Limb (tissue), 2 donors: ENCODE measurements around the gene HBM.
"Not testable (repeated sequence)": the region's sequence is repeated elsewhere in the genome, so short reads cannot be mapped to it uniquely, and the experiment has no call there.

ENCODE experiments used
- DNase-seq, 2 donors: peaks; one replicate each; pipeline ENCODE4 v3.0.0-alpha.2; 2016; ENCODE audit errors: extremely low spot score in 2 of 2

The HBM gene

GRCh38 chr16:165539-166374, at the start of gene HBM:
Gene HBM (plus strand): TSS chr16:165978. CDS start chr16:165998, 20 bp downstream.
- DNase-seq: no peak

- DNase-seq: no peak
Measured at GRCh38 chr16:116015-116414, 49.8 kb upstream of the HBM start.

GRCh38 chr16:117379-118365, 48.1 kb upstream of the HBM start:
- DNase-seq: peak; percentile 6 to 66

- DNase-seq: no peak
Measured at GRCh38 chr16:118857-119256, 46.9 kb upstream of the HBM start.

DNA sequence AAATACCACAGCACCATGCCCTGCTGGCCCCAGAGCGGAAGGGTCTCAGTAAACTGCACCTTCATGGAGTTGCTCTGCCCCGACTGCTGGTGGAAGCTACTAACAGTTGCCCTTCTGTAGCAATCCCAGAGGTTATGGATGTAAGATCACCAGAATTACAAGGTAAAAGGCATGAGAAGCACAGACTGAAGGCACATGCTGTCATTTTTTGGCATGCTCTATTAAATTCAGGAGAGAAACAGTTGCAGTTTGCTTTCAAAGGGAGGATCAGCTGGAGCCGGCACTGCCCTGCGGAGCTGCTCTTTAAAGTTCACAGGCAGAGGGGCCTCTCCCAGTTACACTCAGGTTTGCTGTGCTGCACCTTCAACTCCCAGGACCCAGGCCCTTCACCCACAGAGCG, 46.5 kb upstream of the HBM start:
- DNase-seq: no peak

- no peak for DNase-seq
Measured at GRCh38 chr16:119835-120491, 45.8 kb upstream of the HBM start.

GRCh38 chr16:120756-121155, 45.0 kb upstream of the HBM start:
- no peak for DNase-seq

DNA sequence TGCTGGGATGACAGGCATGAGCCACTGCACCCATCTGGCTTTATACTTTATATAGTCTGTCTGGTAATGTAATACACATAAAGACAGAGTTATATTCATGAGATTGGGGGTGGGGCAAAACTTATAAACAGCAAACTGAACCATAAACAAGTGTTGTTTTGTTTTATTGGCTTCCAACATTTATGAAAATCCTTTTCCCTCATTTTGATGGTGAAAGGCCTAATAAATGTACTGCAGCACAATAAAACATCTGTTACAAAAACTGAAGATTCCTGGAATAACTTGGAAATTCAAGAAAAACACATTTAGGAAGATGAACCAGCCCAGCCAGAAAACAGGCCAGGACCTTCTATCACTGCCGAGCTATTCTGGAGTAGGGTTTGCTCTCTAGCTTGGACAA, 43.4 kb upstream of the HBM start:
- no peak for DNase-seq

DNA sequence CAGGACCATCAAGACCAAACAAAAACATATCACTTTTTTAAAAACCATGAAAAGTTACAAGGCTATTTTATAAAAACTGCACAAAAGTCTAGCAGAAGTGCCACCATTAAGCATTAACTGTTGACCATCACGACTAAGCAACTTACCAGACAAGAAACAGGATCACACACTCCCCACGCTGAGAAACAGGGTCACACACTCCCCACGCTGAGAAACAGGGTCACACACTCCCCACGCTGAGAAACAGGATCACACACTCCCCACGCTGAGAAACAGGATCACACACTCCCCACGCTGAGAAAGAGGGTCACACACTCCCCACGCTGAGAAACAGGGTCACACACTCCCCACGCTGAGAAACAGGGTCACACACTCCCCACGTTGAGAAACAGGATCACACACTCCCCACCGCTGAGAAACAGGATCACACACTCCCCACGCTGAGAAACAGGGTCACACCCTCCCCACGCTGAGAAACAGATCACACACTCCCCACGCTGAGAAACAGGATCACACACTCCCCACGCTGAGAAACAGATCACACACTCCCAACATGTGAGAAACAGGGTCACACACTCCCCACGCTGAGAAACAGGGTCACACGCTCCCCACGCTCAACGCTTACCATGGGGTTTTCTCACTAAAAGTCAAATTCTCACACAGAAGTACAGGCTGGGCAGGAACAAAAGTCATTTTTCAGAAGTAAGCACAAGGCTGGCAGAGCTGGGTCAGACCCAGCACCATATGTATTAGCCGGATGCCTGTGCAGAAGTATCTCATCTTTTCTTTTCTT, 42.0 kb upstream of the HBM start:
- DNase-seq: not testable (repeated sequence)

GRCh38 chr16:125011-125410, 40.8 kb upstream of the HBM start:
- no peak for DNase-seq

GRCh38 chr16:129075-129474, 36.7 kb upstream of the HBM start:
- DNase-seq: no peak

DNA sequence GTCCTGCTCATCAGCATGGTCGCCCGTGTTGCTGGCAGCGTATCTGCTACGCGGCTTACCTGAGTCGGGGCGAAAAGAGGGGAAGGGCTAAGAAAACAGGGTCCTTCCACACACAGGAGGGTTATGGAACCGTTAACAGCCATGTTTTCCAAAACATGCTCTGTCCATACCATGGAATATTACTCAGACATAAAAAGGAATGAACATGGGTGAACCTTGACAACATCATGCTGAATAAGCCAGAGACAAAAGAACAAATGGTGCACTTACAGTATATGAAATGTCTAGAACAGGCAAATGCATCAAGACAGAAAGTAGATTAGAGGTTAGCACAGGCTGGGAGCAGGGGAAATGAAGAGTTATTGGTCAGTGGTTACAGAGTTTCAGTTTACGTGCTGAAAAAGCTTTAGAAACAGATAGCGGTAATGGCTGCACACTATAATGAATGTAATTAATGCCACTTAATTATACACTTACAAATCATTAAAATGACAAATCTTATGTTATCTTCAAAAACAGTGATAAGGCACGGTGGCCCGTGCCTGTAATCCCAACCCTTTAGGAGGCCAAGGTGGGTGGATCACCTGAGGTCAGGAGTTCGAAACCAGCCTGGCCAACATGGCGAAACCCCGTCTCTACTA, 35.1 kb upstream of the HBM start:
- DNase-seq: no peak

GRCh38 chr16:132120-132519, 33.7 kb upstream of the HBM start:
- no peak for DNase-seq

- no peak for DNase-seq
Measured at GRCh38 chr16:133716-134115, 32.1 kb upstream of the HBM start.

GRCh38 chr16:138049-138417, 27.7 kb upstream of the HBM start:
- DNase-seq: peak; percentile 9 to 71

DNA sequence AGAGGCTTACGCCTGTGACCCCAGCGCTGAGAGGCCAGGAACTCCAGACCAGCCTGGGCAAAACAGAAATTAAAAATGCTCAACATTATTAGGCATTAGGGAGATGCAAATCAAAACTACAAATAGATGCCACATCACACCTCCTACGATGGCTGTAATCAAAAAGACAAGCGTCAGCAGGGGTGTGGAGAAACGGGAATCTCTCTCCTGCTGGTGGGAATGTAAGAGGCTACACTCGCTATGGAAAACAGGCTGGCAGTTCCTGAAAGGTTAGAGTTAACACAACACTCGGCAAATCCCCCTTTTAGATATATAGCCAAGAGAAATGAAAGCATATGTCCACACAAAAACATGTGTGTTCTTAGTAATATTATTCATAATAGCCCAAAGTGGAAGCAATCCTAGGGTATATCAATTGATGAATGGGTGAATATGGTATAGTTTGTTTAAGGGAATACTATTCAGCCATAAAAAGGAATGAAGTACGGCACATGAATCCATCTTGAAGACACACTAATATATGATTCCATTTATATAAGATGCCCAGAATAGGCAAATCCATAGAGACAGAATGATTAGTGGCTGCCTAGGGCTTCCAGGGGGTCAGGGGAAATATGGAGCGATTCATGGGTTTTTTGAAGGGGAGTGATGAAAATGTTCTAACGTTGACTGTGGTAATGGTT, 25.5 kb upstream of the HBM start:
- DNase-seq: no peak

DNA sequence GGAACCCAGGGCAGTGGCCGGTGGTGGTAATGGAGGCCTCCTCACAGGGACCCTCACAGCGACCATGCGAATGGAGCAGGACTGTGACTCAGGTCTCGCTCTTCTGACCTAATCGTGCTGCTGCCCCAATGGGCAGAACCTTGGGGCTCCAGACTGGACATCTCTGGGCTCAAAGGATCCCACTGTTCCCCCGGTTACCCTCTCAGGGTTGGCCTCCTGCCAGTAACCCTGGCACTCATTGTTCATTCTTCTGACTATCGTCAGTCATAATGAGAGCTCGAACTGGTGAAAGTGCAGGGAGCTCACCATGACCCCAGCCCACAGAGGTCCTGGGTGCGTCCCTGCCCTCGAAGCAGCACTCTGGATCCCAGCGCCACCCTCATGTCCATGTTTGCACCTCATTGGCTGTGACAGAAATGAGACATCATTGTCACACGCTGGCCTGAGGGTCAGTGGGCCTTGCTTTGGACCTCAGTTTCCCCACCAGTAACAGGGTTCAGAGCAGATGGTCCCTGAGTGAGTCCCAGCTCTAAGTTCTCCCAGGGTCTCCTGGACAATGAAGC, 23.3 kb upstream of the HBM start:
- DNase-seq: no peak

DNA sequence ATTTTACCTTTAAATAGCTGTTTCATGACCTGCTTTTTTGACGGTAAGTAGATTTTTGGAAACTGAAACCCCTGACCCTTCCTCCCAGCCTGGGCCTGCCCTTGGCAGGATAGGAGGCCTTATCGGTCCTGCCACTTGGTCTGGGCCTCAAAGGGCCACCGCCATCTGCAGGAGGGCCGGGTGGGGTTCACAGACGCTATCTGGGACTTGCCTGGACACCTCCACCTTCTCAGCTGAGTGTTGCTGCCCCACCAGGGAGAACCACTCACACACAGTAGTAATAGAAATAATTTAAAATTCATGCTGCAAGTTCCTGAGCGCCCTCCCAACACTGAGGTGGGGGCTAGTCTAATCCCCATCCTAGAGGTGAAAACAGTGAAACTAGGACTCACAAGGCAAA, 22.7 kb upstream of the HBM start:
- DNase-seq: no peak

DNA sequence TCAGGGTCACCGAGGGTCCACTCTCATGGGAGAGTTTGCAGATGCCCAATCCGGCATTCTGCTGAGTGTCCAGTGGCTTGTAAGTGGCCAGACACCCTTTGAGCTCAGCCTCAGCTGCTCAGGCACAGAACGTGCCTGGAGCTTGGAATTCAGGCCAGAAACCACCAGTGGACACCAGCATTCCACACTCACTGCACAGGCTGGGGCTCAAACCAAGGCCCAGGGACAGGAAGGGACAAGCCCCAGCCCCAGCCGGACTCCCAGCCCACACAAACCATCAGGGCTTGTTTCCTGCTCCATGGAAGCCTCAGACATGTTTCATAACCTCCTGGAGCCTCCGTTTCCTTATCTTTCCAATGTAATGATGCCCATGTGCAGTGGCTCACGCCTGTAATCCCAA, 22.3 kb upstream of the HBM start:
- DNase-seq: no peak

- no peak for DNase-seq
Measured at GRCh38 chr16:144797-145252, 21.0 kb upstream of the HBM start.
